HG03565 (cell line): ENCODE results near the gene RARB.

ENCODE experiments used
- ATAC-seq: cut with Tn5 transposase; IDR thresholded peaks from one replicate; pipeline ENCODE4 v1.9.1; 2021; ENCODE audit warnings: mild to moderate bottlenecking, moderate library complexity; ENCODE audit not compliant: unreplicated experiment

The RARB gene

DNA sequence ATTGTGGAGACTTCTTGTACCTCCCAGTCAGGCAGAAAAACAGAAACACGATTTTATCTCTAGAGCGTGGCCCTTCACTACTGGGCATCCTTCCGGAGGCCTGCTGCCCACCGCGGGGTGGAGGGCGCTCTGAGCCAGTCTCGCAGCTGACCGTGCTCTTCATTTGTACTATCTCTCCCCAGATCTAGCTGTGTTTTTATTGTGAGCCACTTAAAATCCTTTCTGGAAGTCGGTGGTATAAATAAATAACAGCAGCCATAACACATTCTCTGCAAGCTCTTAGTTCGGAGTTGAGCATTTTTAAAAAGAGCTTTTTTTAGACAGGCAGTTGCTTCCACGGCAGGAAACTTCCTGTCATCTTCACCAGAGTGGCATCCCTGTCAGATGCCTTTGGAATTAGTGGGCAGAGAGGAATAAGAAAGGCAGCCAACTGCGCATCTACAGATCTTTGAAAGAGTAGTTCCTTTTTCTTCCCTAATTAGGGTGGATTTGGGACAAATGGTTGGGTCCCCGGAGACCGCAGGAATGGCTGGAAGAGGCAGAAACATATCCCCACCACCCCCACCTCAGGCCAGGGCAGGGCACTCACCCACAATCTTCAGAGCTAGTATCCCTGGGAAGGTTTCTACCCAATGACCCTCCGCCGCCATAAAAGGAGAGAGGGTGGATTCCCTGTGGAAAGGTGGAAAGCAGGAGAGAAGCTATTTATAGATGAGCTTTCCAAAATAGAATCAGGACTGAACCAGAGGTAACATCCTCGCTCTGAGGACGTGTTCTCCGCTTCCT lies 145.5 kb downstream of the RARB start:
- no peak for ATAC-seq

DNA sequence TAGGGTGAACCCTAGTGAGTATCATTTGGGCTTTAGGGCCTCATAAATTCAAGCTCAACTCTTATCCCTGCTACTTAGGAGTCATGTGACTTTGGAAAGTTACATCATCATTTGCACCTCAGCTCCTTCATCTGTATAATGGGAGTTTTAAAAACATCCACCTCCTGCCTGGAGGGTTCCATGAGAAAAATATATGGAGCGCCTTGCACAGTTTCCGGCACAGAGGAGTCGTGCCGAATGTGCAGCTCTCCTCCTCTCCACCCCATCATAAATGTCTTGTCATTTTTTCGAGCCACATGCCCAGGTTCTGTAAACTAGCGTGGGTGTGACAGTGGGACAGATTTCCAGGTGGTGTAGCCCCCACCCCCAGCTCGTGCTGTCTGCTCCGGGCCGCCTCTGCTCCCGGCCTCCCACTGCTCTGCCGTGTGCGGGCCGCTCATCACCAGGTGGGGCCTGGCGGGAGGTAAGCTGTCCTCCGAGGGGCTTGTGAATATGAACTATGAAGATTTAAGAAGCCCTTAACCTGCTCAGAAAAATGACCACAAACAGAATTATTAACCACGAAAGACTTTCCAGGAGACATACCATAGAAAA lies 146.2 kb downstream of the RARB start:
- no peak for ATAC-seq

DNA sequence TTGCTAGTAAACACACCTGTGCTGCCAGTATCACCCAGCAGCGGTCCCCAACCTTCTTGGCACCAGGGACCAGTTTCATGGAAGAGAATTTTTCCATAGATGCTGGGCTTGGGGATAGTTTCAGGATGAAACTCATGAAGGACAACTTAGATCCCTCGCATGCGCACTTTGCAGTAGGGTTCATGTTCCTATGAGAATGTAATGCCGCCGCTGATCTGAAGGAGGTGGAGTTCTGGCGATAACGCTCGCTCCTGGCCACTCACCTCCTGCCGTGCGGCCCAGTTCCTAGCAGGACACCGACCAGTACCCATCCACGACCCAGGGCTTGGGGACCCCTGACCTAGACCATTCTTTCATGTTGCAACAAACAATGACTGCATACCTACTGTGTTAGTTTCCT lies 146.9 kb downstream of the RARB start:
- no peak for ATAC-seq

GRCh38 chr3:25576146-25576545 lies 148.1 kb downstream of the RARB start:
- no peak for ATAC-seq

GRCh38 chr3:25576831-25577454 lies 148.9 kb downstream of the RARB start:
- ATAC-seq, result no peak

DNA sequence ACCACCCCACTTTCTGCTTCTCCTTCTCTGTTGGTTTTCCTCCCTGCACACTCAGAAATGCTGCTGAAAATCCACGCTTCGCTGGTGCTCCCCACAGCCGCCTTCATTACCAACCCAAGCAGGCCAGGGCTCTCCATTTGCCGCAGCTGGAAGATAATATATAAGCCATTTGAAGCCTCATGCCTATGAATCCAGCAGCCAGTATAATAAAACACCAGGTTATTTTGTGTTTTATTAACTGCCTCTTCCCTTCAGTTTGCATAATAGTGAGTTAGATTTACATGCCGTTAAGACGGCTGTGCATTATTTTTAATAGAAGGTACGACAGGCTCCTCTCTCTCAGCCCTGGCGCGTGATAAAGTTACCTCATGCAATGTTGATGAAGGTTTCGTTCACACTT lies 150.0 kb downstream of the RARB start:
- no peak for ATAC-seq

- no peak for ATAC-seq
These were observed 152.5 kb downstream of the RARB start for GRCh38 chr3:25580534-25580933.

DNA sequence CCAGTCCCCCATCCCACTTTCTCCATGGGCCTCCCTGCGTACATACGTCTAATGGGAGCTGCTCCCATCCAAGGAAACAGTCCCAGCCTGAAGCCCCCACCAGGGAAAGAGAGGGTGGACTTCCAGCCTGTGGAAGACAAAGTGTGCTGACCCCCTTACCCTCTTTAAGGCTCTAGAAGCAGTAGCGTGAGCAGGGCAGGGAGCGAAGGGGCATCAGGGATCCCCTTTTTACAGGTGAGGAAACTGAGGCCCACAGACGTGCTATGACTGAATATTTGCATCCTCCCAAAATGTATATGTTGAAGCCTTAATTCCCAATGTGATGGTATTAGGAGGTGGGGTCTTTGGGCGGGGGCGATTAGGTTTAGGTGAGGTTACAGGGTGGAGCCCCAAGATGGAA lies 153.3 kb downstream of the RARB start:
- ATAC-seq, result no peak

- ATAC-seq, result no peak
These were observed 153.8 kb downstream of the RARB start for GRCh38 chr3:25581823-25582222.

GRCh38 chr3:25582242-25582641 lies 154.2 kb downstream of the RARB start:
- ATAC-seq, result no peak

- no peak for ATAC-seq
These were observed 155.3 kb downstream of the RARB start for GRCh38 chr3:25583343-25583742.

- no peak for ATAC-seq
These were observed 156.1 kb downstream of the RARB start for GRCh38 chr3:25584011-25584789.

GRCh38 chr3:25585361-25586166 lies 157.5 kb downstream of the RARB start:
- ATAC-seq, result no peak

- no peak for ATAC-seq
These were observed 158.1 kb downstream of the RARB start for GRCh38 chr3:25586167-25586505.

DNA sequence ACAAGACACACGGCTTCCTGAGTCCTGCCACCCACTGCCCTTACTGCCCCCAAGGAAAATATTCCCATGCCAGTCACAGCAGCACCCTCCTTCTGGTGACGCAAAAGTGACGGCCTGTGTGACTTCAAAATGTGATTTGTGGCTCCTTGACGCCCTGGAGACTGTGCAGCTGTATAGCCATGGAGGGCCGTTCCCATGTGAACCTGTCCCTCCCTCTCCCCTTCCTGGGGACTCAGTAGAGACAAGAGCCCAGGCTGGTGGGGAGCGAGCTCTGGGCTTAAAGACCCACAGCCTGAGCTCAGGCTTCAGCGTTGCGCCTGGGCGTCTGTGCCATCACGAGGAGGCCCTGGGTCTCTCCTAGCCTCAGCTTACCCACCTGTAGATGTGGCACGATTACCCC lies 158.5 kb downstream of the RARB start:
- ATAC-seq, result no peak

DNA sequence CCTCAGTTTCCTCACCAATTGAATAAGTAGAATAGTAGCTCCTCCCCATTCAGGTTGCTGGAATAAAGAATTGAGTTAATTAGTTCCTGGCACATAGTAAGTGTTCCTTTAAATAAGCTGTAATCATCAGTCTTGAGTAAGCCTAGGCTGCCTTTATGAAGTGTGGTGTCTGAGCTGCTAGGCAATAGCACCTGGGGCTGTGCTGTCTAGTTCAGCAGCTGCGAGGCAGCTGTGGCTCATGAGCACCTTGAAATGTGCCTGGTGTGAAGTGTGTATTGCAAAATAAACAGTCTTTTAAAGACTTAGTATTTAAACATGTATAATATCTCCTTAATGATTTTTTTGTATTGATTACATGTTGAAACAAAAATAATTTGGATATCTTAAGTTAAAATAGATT lies 159.0 kb downstream of the RARB start:
- ATAC-seq, result no peak

GRCh38 chr3:25587526-25587925 lies 159.5 kb downstream of the RARB start:
- ATAC-seq, result no peak

DNA sequence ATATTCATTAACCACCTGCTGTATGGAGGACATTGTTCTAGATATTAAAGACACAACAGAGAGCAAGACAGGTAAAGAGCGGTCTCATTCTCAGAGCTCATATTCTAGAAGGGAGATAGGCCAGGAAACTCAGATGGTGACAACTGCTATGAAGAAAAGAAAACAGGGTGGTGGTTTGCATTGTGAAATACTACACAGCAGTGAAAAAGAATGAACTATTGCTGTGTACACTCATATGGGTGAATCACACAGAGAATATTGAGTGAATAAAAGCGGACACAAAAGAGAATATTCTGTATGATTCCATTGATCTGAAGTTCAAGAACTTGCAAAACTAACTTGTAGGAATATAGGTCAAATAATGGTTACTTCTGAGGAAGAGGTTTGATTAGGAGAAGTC lies 159.9 kb downstream of the RARB start:
- no peak for ATAC-seq

DNA sequence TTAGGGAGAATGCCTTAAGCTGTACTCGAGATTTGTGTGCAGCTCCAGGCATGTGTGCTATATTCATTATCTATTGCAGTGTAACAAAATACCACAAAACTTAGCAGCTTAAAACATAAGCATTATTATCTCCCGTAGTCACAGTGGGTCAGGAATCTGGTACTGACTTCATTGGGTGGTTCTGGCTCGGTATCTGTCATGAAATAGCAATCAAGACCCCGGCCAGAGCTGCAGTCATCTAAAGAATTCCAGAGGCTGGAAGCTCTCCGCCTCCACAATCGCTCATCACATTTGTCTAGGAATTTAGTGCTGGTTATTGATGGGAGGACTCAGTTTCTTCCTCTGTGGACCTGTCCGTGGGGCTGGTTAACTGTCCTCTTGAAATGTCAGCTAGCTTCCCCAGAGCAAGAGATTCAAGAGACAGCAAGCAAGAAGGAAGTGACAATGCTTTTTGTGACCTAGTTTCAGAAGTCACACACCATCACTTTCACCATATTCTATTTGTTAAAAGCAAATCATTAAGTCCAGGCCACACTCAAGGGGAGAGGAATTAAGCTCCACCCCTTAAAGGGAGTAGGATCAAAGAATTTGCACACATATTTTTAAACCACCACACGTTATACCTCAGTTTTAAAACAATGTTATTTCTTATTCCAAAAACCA lies 160.5 kb downstream of the RARB start:
- ATAC-seq, result no peak

GRCh38 chr3:25589104-25589782 lies 161.2 kb downstream of the RARB start:
- ATAC-seq, result no peak
